CD8-positive, alpha-beta memory T cell (primary cell): ENCODE data around the gene RIPK3. TPM values are rescaled to one million over a fixed set of nuclear protein-coding genes. Genes with fewer than 3 reads are reported as not detected.
A peak's percentile ranks its signal among the peaks of the same experiment; 100 is the strongest.

Experiments
- CTCF ChIA-PET: fragments of 350-600 bp; sonication (Branson Sonifier 250); formaldehyde crosslinking; loops from one replicate; lab custom pipeline; 2021; ENCODE audit warnings: antibody characterized with exemption; lab: Charles Lee
- POLR2A ChIA-PET: fragments of 350-600 bp; sonication (Branson Sonifier 250); formaldehyde crosslinking; loops from one replicate; lab custom pipeline; 2021; ENCODE audit warnings: antibody characterized with exemption; lab: Charles Lee
- DNase-seq, 5 donors: peaks; one replicate each; pipeline versions ENCODE4 v3.0.0 to v3.0.0-alpha.2; 2020 to 2022; ENCODE audit warnings: mixed read lengths in 1 of 5
- H3K27ac ChIP-seq: one replicate; pipeline ENCODE4 v1.7.0; 2013; ENCODE audit warnings: low read depth, mild to moderate bottlenecking, low read length, moderate library complexity
- H3K27me3 ChIP-seq: 2 replicates; pipeline ENCODE4 v1.7.0; 2013; ENCODE audit warnings: low read length, mild to moderate bottlenecking; ENCODE audit not compliant: insufficient read depth, poor library complexity, severe bottlenecking
- H3K36me3 ChIP-seq: 2 replicates; pipeline ENCODE4 v1.7.0; 2013; ENCODE audit warnings: mild to moderate bottlenecking, low read length, moderate library complexity; ENCODE audit not compliant: insufficient read depth
- H3K4me1 ChIP-seq: 2 replicates; pipeline ENCODE4 v1.7.0; 2013; ENCODE audit warnings: mild to moderate bottlenecking, low read length, moderate library complexity; ENCODE audit not compliant: insufficient read depth
- H3K4me3 ChIP-seq: 2 replicates; pipeline ENCODE4 v1.7.0; 2013; ENCODE audit warnings: mild to moderate bottlenecking, low read length
- H3K9me3 ChIP-seq: 2 replicates; pipeline ENCODE4 v1.7.0; 2013; ENCODE audit warnings: mild to moderate bottlenecking, low read length
- H3K27ac Mint-ChIP-seq, 8 donors: one replicate each; pipeline ENCODE4 v1.8.0; 2020 to 2021; ENCODE audit warnings: mixed read lengths in 8 of 8, mild to moderate bottlenecking in 6 of 8, inconsistent platforms in 3 of 8, moderate library complexity in 3 of 8
- H3K27me3 Mint-ChIP-seq, 2 donors: one replicate each; pipeline ENCODE4 v1.8.0; 2020 to 2021; ENCODE audit warnings: mixed read lengths in 2 of 2, mild to moderate bottlenecking in 1 of 2, moderate library complexity in 1 of 2
- H3K36me3 Mint-ChIP-seq, 3 donors: one replicate each; pipeline ENCODE4 v1.8.0; 2020 to 2021; ENCODE audit warnings: mixed read lengths in 3 of 3, inconsistent platforms in 1 of 3, mild to moderate bottlenecking in 1 of 3
- H3K4me1 Mint-ChIP-seq, 3 donors: one replicate each; pipeline ENCODE4 v1.8.0; 2020 to 2021; ENCODE audit warnings: mixed read lengths in 3 of 3, inconsistent platforms in 1 of 3, mild to moderate bottlenecking in 1 of 3
- H3K4me3 Mint-ChIP-seq, 7 donors: one replicate each; pipeline ENCODE4 v1.8.0; 2020 to 2021; ENCODE audit warnings: mixed read lengths in 7 of 7, mild to moderate bottlenecking in 6 of 7, moderate library complexity in 4 of 7, inconsistent platforms in 2 of 7
- H3K9me3 Mint-ChIP-seq, 5 donors: one replicate each; pipeline ENCODE4 v1.8.0; 2020 to 2022; ENCODE audit warnings: mixed read lengths in 5 of 5, mild to moderate bottlenecking in 3 of 5, moderate library complexity in 2 of 5, inconsistent platforms in 1 of 5
- polyA plus RNA-seq: library from polyadenylated mRNA; unstranded; fragments of 300-500 nt; fragmentation: Illumina TruSeq; gene quantifications from one replicate; pipeline ENCODE4 v1.2.3, GENCODE V29; 2021
- total RNA-seq, 2 experiments: library from RNA; stranded (reverse); gene quantifications; one replicate each; pipeline ENCODE4 v1.2.3, GENCODE V29; 2021

Gene RIPK3
- total and polyA plus RNA-seq, 3 experiments from 2014 or later: 11.6 to 15.4 (median 12.5) TPM

DNA sequence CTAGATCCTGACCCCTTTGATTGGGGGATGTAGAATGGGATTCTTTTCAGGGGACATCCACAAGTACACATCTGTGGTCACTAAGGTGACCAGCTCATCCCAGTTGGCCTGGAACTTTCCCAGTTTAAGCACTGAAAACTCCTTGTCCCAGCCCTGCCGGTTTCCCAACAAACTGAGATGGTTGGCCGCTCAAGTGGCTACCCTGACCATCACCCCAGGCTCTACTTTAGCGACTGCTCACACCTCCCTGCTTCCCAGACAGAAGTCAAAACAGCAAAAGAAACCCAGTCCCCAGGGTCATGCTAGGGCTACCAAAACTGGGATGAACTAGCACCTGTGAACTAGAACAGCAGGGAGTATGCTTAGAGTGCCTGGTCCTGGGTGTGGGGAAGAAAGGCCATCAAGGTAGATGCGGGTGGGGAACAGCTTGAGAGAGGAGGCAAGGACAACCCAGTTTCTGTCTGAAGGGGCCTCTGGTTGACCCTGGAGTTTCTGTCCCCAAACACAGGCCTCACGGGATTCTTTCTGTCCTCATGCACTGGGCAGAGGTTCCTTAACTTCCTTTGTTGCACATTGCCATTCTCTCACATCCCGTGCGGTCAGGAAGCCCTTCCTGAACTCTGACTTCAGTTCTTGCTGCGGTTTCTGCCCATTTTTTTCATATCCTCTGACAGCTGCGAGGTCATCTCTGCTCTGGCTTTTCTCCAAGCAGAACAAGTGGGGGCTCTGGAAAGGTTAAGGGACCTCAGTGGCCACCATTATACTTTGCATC is 26.9 kb downstream of the RIPK3 start:
- POLR2A ChIA-PET: interaction anchor here (0.7 to 3.5 kb wide), 6 partner anchors 13 to 118 kb away, joined by 3 to 26 read pairs (median 4); partner anchors contain the start of genes CBLN3, KHNYN, NOP9 and TINF2
- H3K27me3 ChIP-seq: no peaks in the 10 kb centered on the region
- peaks cover 0 to 2% of the 10 kb centered on the region in 2 donors for H3K27me3 Mint-ChIP-seq
- DNase-seq: peak in 3 of 5 donors; percentile 44 to 65 (median 61)
- CTCF ChIA-PET: interaction anchor here (4.3 to 17.7 kb wide), 4 partner anchors 13 to 70 kb away, joined by 20 to 265 read pairs (median 119); partner anchors contain the start of genes ADCY4, DHRS1, NOP9 and RABGGTA
- H3K4me1 ChIP-seq: peaks cover 63% of the 10 kb centered on the region
- peak overlapping the region; percentile 79 to 89 (median 87) for H3K4me3 Mint-ChIP-seq
- H3K4me3 ChIP-seq: no peak overlapping the region
- H3K9me3 ChIP-seq: no peaks in the 10 kb centered on the region
- peaks cover 0 to 7% (median 6%) of the 10 kb centered on the region in 3 donors for H3K36me3 Mint-ChIP-seq
- no peaks in the 10 kb centered on the region for H3K9me3 Mint-ChIP-seq
- peak overlapping the region; percentile 69 for H3K27ac ChIP-seq
- no peaks in the 10 kb centered on the region for H3K36me3 ChIP-seq
- H3K27ac Mint-ChIP-seq: peak overlapping the region; percentile 89 to 99 (median 94)
- peaks cover 68 to 76% (median 69%) of the 10 kb centered on the region in 3 donors for H3K4me1 Mint-ChIP-seq

DNA sequence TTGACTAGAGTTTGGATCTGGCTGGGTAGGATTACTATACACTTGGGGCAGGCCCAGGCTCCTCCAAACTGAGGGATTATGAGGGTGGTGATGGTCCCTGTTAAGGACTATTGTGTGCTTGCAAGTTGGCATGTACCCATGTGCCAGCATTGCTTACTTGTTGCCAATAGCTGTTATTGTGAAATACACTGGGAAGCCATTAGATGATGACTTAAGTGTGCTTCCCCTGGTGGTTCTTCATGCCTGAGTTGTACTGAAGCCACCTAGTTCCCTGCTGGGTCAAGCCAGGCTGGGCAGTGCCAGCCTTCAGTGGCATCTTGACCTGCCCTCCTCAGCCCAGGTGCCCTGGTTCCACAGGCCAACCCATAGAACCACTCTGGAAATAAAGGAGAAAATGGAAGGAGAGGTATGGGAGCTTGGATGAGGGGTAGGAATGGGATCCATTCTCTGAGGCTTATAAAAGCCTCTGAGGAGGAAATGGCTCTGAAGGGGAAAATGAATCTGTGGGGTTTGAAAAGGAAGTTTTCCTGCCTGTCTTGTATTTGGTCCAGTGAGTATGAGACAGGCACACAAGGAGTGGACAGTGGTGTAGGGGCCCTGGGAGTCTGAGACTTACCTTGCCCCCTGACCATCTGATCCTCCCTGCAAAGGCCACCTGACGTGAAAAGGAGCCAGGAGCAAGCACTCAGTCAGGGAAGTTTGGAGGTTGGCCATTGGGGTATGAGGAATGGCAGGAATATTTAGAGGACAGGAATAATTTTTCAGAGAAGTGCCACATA is 27.8 kb downstream of the RIPK3 start:
- H3K4me3 ChIP-seq: peak overlapping the region; percentile 58
- peaks cover 0 to 14% (median 6%) of the 10 kb centered on the region in 3 donors for H3K36me3 Mint-ChIP-seq
- H3K27me3 Mint-ChIP-seq: peaks cover 0 to 2% of the 10 kb centered on the region in 2 donors

DNA sequence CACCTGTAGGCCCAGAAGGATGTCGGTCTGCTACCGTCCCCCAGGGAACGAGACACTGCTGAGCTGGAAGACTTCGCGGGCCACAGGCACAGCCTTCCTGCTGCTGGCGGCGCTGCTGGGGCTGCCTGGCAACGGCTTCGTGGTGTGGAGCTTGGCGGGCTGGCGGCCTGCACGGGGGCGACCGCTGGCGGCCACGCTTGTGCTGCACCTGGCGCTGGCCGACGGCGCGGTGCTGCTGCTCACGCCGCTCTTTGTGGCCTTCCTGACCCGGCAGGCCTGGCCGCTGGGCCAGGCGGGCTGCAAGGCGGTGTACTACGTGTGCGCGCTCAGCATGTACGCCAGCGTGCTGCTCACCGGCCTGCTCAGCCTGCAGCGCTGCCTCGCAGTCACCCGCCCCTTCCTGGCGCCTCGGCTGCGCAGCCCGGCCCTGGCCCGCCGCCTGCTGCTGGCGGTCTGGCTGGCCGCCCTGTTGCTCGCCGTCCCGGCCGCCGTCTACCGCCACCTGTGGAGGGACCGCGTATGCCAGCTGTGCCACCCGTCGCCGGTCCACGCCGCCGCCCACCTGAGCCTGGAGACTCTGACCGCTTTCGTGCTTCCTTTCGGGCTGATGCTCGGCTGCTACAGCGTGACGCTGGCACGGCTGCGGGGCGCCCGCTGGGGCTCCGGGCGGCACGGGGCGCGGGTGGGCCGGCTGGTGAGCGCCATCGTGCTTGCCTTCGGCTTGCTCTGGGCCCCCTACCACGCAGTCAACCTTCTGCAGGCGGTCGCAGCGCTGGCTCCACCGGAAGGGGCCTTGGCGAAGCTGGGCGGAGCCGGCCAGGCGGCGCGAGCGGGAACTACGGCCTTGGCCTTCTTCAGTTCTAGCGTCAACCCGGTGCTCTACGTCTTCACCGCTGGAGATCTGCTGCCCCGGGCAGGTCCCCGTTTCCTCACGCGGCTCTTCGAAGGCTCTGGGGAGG is 28.9 kb downstream of the RIPK3 start, which contains the start of gene LTB4R:
TSS of gene LTB4R (plus strand) at position 857 of the 959 bp plus-strand sequence. CDS start 4,150 bp downstream, outside the sequence.
- DNase-seq: peak; percentile 56 to 82 (median 74)
- peaks cover 68 to 77% (median 71%) of the 10 kb centered on the region in 3 donors for H3K4me1 Mint-ChIP-seq
- Histone ChIP-seq H3K4me1 (peaks cover 66% of the 10 kb centered on the region), H3K27me3 (no peaks in the 10 kb centered on the region), H3K4me3 (peak within 1 kb of the TSS; percentile 58), H3K9me3 (no peaks in the 10 kb centered on the region), H3K36me3 (peaks cover 10% of the 10 kb centered on the region), H3K27ac (peak within 1 kb of the TSS; percentile 69)
- H3K36me3 Mint-ChIP-seq: peaks cover 0 to 25% (median 10%) of the 10 kb centered on the region in 3 donors
- ChIA-PET CTCF (interaction anchor here (0.9 to 17.7 kb wide), 16 partner anchors 8 to 126 kb away, joined by 3 to 265 read pairs (median 5); partner anchors contain the start of genes ADCY4, CBLN3, DHRS1 and KHNYN), POLR2A (interaction anchor here (0.6 to 3.5 kb wide), 10 partner anchors 9 to 196 kb away, joined by 3 to 26 read pairs (median 8); partner anchors contain the start of genes CBLN3, DCAF11, DHRS1 and KHNYN)
- no peaks in the 10 kb centered on the region for H3K9me3 Mint-ChIP-seq
- peaks cover 0 to 2% of the 10 kb centered on the region in 2 donors for H3K27me3 Mint-ChIP-seq
- peak within 1 kb of the TSS; percentile 79 to 89 (median 86) for H3K4me3 Mint-ChIP-seq
- H3K27ac Mint-ChIP-seq: peak within 1 kb of the TSS; percentile 89 to 99 (median 96)

More for the DNA sequence above, 27.8 kb downstream of the RIPK3 start:
- peaks cover 66% of the 10 kb centered on the region for H3K4me1 ChIP-seq
- Mint-ChIP-seq H3K9me3 (no peaks in the 10 kb centered on the region), H3K4me3 (peak overlapping the region; percentile 79 to 89 (median 86)), H3K27ac (peak overlapping the region; percentile 89 to 99 (median 94)), H3K4me1 (peaks cover 68 to 77% (median 71%) of the 10 kb centered on the region in 3 donors)
- H3K36me3 ChIP-seq: no peaks in the 10 kb centered on the region
- H3K27ac ChIP-seq: peak overlapping the region; percentile 69
- POLR2A ChIA-PET: interaction anchor here (0.9 to 3.5 kb wide), 7 partner anchors 10 to 197 kb away, joined by 4 to 26 read pairs (median 8); partner anchors contain the start of genes CBLN3, DCAF11, KHNYN and NRL
- H3K27me3 ChIP-seq: no peaks in the 10 kb centered on the region
- CTCF ChIA-PET: interaction anchor here (0.9 to 17.7 kb wide), 9 partner anchors 12 to 125 kb away, joined by 3 to 265 read pairs (median 13); partner anchors contain the start of genes ADCY4, DHRS1, MDP1 and NOP9
- no peaks in the 10 kb centered on the region for H3K9me3 ChIP-seq
- peak in 1 of 5 donors; percentile 18 for DNase-seq

DNA sequence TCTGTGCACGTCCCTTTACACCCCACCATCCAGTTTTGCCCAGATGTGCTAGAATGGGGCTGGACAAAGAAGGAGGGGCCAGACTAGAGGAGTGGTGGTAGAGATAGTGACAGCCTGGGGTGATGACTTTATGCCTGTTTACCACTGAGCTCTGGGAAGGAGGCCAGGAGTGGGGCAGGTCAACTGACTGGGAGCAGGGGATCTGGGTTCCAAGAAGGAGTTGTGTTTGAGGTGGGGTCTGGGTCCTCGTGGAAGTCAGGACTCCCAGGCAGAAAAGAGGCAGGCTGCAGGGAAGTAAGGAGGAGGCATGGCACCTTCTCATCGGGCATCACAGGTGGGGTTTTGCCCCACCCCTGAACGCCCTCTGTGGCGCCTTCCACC is 29.5 kb downstream of the RIPK3 start:
- CTCF ChIA-PET: interaction anchor here (0.9 to 17.7 kb wide), 13 partner anchors 10 to 126 kb away, joined by 3 to 265 read pairs (median 12); partner anchors contain the start of genes ADCY4, CBLN3, DHRS1 and KHNYN
- POLR2A ChIA-PET: interaction anchor here (1.5 to 3.5 kb wide), 7 partner anchors 11 to 120 kb away, joined by 3 to 26 read pairs (median 9); partner anchors contain the start of genes CBLN3, DHRS1, KHNYN and NOP9
- Histone ChIP-seq H3K9me3 (no peaks in the 10 kb centered on the region), H3K27me3 (no peaks in the 10 kb centered on the region), H3K4me1 (peaks cover 65% of the 10 kb centered on the region), H3K27ac (peak overlapping the region; percentile 69), H3K36me3 (peaks cover 16% of the 10 kb centered on the region), H3K4me3 (peak overlapping the region; percentile 58)
- Mint-ChIP-seq H3K36me3 (peaks cover 0 to 31% (median 11%) of the 10 kb centered on the region in 3 donors), H3K4me1 (peaks cover 63 to 71% (median 64%) of the 10 kb centered on the region in 3 donors), H3K9me3 (no peaks in the 10 kb centered on the region), H3K27ac (peak overlapping the region; percentile 89 to 98 (median 96)), H3K27me3 (peaks cover 0 to 2% of the 10 kb centered on the region in 2 donors), H3K4me3 (peak overlapping the region; percentile 79 to 87 (median 83))
- no peak for DNase-seq

DNA sequence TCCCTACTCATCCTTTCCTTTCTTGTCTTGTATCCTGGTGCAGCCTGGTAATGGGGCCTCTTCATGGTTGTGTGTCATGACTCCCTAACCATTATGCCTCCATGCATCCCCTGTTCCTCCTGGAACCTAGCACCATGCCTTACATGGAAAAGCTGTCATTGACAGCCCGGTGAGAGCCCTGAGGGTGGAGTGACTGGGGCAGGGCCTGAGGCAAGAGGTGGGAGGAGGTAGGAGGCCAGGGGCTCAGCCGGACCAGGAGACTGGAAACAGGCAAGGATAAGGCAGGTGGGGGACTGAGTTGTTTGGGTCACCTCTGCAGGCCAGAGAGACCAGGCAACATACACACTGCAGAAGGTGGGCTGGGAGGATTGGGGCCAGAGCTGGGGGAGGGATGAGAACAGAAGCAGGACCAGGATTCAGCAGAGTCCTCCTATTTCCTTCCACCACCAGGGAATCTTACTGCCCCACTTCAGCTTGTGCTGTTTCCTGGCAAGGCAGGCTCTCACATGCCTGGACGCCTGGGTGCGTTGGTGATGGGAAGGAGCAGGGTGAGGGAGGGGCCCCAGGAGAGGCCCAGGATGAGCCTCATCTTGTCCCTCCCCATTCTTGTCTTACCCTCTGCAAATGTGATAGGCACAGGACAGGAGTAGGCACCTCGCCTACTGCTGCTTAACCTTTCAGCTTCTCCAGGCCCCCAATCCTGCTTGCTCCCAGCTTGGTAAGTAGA is 30.1 kb downstream of the RIPK3 start, which contains the start of gene LTB4R2:
TSS of gene LTB4R2 (plus strand) at position 603 of the 727 bp plus-strand sequence. CDS start 525 bp downstream, outside the sequence.
- Mint-ChIP-seq H3K9me3 (no peaks in the 10 kb centered on the region), H3K36me3 (peaks cover 0 to 37% (median 16%) of the 10 kb centered on the region in 3 donors), H3K4me3 (peak within 1 kb of the TSS; percentile 79 to 88 (median 84)), H3K27me3 (peaks cover 0 to 2% of the 10 kb centered on the region in 2 donors), H3K27ac (peak within 1 kb of the TSS; percentile 89 to 98 (median 96)), H3K4me1 (peaks cover 58 to 66% (median 59%) of the 10 kb centered on the region in 3 donors)
- ChIA-PET CTCF (interaction anchor here (0.9 to 17.7 kb wide), 17 partner anchors 9 to 251 kb away, joined by 3 to 265 read pairs (median 7); partner anchors contain the start of genes ADCY4, CBLN3, CHMP4A and DHRS1), POLR2A (interaction anchor here (1.5 to 3.5 kb wide), 6 partner anchors 10 to 121 kb away, joined by 3 to 26 read pairs (median 12); partner anchors contain the start of genes CBLN3, DHRS1, KHNYN and NOP9)
- no peak for DNase-seq
- Histone ChIP-seq H3K27ac (peak within 1 kb of the TSS; percentile 69), H3K36me3 (peaks cover 22% of the 10 kb centered on the region), H3K4me1 (peaks cover 59% of the 10 kb centered on the region), H3K9me3 (no peaks in the 10 kb centered on the region), H3K4me3 (peak within 1 kb of the TSS; percentile 58), H3K27me3 (no peaks in the 10 kb centered on the region)
